HG03571 (cell line): ENCODE data around the gene GJA4.

Experiments used
- ATAC-seq: cut with Tn5 transposase; IDR thresholded peaks from one replicate; pipeline ENCODE4 v1.9.1; 2021; ENCODE audit not compliant: unreplicated experiment

The GJA4 gene

DNA sequence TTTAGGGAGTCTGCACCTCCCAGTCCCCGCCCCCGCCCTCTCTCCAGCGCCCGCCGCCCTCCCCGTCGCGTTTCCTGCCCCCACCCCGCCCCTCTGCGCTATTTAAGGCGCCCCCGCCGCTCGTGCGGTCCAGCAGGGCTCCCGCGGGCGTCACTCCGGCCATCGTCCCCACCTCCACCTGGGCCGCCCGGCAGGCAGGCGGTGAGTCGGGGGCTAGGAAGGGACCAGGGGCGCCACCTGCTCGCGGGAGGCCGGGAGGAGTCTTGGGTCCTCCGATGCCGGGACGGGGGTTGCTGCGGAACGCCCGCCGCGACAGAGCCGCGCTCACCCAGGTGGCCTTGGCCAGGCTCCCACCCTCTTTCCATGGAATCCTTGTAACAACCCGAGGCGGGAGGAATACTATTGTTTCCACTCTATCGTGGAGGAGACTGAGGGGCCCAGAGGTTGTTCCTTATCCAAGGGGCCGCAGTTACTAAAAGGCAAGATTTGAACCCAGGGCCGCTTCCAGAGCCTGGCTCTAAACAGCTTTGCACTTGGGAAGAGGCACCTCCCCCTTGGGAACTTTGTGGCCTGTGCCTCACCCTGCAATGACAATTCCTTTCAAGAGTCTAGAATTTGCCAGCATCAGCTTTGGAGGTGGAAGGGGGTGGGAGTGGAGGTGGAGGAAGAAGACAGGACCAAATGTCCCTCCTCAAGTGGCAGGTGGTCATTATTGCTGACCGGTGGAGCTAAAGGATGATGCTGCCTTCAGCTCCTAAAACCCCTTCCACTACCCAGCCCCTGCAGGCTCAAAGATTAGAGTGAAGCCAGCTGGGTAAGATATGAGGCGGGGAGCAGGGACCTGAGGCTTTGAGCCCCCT lies at the start of gene GJA4:
TSS of gene GJA4 (plus strand) at position 132 of the 860 bp plus-strand sequence. CDS start 1,215 bp downstream, outside the sequence.
- ATAC-seq = no peak

DNA sequence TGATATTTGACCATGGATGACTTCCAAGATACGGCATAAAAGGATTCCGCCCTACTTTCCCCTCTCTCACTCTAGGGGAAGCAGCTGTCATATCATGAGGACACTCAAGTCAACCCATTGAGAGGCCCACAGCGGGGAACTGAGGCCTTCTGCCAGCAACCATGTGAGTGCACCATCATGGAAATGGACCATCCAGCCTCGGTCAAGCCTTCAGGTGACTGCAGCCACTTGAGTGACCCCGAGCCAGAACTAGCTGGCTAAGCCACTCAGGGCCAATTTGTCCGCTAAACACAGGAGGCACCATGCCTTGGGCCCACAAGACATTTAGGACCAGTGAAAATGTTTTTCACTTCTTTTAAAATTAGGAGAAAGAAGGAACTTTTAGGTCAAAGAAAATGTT lies 49.0 kb upstream of the GJA4 start:
- no peak for ATAC-seq

DNA sequence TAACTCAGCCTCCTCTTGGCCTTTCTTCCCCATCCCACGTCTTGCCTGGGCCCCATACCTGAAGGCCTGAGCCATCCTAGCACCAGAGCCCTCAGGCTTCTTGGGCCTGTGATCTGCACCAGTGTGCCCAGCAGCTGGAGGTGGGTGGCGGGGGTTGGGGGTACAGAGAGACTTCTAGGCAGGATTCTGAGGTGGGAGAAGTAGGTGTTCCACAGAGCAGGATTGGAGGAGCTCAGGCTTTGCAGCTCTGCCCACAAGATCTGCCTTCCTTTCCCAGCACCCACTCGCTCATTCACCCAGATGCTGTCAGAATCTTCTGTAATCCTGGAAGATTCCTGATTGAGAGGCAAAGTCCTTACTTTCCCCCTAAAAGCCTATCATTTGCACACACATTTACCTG lies 47.9 kb upstream of the GJA4 start:
- no peak for ATAC-seq

DNA sequence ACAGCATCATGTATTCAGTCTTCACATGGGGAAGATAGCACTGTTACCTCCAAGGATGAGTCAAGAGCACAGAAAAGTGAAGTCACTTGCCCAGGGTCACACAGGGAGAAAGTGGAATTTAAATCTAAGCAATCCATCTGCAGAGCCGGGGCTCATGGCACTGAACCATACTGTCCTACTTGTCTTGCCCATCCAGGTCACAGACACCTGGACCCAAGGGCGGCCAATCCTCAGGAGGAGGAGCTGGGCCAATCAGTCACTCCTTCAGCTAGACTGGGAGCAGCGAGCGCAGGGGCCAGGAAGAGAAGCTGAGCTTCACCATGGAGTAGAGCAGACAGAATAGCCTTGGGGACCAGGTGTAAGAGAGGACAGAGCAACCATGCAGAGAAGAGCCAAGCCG lies 47.1 kb upstream of the GJA4 start:
- no peak for ATAC-seq

DNA sequence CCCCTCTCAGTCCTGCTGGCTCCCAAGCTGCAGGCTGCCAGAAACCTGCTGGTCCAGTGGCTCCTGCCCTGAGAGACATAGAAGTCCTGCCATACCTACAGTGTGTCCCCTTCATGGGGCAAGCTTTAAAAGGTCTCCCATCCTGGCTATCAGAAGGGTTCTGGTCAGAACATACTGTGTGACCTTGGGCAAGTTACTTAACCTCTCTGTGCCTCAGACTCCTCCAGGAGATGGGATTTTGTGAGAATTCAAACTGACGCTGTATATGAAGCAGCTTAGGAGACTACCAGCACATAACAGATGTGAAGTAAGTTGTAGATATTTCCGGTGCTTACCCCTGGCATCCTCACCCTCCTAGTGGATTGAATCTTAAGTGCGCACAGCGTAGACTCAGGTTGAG lies 46.7 kb upstream of the GJA4 start:
- ATAC-seq = no peak

DNA sequence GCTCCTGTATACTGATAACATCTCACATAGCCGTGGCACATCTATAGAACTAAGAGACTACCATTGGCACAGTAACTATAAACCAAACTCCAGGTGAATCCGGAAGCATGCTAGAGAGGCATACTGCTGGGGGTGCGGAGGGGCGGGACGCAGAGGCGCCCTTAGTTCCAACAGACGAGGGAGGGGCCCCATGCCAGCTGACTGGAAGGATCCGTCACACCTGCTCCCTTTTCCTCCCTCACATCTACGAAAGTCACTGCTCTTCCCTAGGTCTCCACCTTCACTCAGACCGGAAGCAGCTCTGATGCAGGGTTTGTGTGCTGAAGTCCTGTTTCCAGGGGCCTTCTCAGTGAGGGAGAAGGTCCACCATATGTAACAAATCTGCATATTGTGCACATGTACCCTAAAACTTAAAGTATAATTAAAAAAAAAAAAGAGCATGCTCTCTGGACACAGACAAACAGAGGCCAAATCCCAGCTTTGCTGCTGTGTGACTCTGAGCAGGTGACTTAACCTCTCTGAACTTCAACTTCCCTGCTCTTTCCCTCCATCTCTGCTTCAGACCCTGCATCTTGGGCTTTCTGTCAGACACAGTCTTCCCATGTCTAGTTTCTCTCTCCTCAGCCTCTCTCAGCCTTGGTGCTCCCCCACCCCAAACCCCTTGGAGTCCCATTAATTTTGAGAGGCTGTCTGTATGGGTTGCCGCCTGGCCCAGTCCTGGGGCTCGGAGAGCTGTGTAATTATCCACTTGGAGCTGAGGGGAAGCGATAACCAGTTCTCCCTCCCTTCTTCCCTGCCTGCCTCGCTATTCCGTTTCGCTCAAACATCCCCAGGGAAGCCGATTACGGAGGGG lies 45.8 kb upstream of the GJA4 start:
- ATAC-seq = no peak

DNA sequence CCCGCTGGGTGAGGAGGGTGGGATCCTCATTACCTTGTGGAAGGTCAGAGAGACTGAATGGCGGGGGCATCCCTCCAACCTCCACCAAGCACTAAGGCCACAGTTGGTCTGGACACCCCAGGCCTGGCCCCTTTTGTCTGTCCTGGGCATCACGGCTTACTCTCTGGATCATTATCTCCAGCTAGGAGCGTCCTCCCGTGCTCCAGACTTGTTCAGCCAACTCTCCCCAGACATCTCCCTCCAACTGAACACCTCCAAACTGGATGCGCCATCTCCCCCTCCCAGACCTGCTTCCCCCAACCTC lies 45.2 kb upstream of the GJA4 start:
- no peak for ATAC-seq

DNA sequence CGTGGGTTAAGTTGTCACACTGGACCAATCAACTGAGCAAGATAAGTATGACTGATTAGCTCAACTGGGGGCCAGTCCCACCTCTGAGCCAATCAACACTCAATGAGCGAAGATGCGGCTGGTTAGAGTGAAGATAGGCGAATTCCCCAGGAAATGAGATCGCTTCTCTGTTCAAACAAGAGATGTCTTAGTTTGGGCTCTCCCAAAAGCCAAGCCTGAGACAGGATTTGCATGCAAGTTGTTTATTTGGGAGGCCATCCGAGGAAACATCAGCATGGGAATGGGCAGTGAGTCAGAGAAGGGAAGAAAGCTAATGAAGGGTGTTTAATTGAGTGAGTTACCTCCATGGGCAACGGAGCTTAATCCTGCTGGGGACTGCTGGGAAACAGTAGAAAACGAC lies 42.8 kb upstream of the GJA4 start:
- no peak for ATAC-seq

DNA sequence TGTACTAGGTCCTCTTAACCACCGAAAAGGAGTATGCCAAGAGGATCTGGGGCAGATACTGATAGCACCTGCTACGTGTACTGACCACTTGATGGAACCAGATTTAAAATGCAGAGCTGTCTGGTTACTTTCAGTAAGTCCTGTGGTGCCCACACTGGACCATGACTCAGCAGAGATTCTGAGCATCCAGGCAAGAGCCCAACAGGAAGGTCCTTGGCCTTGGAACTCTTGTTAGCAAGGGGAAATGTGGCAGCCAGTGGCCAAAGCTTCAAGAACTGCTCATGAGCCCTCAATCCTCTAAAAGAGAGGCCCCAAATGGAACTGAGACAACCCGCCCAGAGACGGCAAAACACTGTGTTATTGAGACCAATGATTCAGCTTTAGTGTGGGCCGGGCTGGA lies 42.2 kb upstream of the GJA4 start:
- no peak for ATAC-seq

DNA sequence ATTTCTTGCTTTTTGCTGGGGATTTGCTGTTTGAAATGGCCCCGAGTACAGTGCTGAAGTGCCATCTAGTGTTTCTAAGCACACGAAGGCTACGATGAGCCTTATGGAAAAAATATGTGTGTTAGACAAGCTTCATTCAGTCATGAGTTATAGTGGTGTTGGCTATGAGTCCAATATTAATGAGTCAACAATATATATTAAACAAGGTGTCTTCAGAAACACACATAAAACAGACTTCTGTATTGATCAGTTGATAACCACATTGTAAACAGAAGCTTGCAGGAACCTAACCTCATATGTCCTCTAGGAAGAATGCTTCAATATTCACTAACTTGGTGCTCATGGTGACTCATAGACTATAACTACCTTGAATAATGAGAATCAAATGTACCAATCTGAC lies 39.6 kb upstream of the GJA4 start:
- no peak for ATAC-seq

DNA sequence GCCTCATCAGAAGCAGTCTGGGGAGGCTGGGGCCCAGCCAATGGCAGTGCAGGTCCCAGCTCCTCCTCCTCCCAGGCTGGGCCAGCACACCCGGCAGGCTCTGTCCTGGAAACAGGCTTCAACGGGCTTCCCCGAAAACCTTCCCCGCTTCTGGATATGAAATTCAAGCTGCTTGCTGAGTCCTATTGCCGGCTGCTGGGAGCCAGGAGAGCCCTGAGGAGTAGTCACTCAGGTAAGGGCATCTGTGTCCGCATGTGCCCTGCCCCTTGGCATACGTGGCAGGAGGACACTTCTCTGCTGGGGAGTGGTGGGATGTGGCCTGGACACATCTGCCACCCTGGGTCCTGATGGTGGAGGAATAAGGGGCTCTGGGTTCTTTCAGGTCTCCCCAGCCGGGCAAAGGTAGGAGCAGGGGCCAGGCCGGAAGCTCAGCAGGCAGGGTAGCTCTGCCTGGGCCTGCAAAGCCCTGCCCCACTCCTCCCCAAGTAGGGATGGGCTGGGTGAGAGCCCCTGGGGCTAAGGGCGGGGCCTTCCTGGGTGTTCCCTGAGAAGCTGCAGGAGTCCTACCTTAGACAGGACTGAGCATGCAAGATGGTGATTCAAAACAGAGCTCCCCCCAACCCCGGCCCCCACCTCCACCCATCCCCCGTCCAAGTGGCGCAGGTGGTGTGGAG lies 37.7 kb upstream of the GJA4 start, which contains the start of gene GJB5:
TSS of gene GJB5 (plus strand) at position 84 of the 674 bp plus-strand sequence. CDS start 2,284 bp downstream, outside the sequence.
- ATAC-seq = no peak

DNA sequence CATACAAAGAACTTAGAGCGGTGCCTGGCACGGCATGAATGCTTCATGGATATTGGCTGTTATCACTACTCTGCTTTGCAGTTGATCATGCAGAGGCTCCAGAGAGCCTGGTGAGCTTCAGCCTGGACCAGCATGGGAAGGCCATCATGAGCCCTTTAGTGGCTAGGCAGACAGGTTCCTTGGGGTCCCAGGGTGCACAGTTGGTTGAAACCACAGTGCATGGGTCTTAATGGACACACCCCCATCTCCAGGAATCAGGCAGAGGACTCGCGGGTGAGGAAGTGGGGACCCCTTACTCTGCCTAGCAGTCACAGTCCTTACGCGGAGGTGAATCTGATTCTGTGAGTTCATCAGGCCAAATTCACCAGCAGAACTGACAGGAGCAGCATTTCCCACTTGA lies 36.8 kb upstream of the GJA4 start:
- ATAC-seq = no peak

DNA sequence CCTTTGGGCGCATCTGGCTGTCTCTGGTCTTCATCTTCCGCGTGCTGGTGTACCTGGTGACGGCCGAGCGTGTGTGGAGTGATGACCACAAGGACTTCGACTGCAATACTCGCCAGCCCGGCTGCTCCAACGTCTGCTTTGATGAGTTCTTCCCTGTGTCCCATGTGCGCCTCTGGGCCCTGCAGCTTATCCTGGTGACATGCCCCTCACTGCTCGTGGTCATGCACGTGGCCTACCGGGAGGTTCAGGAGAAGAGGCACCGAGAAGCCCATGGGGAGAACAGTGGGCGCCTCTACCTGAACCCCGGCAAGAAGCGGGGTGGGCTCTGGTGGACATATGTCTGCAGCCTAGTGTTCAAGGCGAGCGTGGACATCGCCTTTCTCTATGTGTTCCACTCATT lies 35.4 kb upstream of the GJA4 start:
- ATAC-seq = no peak

DNA sequence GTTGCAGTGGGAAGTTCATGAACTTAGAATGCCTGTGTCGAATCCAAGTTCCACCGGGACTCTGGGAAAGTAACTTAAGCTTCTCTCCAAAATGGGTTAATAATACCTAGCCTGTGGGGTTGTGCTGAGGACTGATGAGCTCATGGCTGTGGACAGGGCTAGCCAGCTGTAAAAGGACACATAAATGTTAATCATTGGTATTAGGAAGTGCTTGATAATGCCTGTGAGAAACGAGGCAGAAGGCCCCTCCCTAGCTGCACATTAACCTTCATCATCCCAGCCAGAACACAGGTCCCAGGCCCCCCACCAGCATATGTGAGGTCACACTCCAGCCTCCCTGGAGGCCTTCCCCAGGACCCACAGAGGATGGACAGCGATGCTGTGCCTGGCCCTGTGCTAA lies 34.0 kb upstream of the GJA4 start:
- no peak for ATAC-seq

DNA sequence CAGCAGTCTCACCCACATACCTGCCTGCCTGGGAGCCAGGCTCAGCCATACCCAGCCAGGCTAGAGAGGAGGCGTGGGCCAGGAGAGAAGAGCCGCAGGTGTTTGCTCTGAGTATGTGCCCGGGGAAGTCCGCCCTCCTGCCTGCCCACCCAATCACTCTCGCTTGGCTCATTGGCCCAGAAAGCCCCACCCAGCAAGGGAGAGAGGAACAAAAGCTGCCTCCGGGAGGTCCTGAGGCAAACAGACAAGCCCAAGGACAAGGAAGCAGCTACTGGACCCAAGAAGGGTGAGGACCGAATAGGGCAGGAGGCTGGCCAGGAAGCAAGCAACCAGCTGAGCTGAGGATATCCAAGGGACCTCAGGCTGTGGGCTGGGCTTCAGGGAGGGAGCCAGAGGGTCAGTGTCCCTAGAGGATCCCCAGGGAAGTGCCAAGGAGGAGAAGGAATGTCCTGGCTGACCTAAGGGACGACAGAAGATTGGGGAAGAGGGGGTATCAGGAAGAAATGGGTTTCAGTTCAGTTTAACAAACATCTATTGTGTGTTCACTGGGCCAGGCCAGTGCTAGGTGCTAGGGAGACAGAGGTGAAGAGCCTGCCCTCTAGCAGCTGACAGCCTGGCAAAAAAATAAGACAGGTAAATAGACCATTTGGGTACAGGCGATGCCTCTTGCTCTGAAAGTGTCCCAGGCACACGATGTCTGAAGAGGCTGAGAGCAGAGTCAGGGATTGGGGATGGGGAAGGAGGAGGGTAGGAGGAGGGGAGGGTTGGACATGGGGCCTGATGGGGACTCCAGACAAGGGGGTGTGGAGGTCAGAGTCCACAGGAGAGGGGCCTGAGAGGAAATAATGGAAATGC lies 33.1 kb upstream of the GJA4 start, which contains the start of gene GJB4:
TSS of gene GJB4 (plus strand) at position 238 of the 855 bp plus-strand sequence. CDS start 1,515 bp downstream, outside the sequence.
- ATAC-seq = no peak

DNA sequence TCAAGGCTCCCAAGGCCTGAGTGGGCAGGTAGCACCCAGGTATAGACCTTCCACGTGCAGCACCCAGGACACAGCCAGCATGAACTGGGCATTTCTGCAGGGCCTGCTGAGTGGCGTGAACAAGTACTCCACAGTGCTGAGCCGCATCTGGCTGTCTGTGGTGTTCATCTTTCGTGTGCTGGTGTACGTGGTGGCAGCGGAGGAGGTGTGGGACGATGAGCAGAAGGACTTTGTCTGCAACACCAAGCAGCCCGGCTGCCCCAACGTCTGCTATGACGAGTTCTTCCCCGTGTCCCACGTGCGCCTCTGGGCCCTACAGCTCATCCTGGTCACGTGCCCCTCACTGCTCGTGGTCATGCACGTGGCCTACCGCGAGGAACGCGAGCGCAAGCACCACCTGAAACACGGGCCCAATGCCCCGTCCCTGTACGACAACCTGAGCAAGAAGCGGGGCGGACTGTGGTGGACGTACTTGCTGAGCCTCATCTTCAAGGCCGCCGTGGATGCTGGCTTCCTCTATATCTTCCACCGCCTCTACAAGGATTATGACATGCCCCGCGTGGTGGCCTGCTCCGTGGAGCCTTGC lies 31.5 kb upstream of the GJA4 start:
- no peak for ATAC-seq

DNA sequence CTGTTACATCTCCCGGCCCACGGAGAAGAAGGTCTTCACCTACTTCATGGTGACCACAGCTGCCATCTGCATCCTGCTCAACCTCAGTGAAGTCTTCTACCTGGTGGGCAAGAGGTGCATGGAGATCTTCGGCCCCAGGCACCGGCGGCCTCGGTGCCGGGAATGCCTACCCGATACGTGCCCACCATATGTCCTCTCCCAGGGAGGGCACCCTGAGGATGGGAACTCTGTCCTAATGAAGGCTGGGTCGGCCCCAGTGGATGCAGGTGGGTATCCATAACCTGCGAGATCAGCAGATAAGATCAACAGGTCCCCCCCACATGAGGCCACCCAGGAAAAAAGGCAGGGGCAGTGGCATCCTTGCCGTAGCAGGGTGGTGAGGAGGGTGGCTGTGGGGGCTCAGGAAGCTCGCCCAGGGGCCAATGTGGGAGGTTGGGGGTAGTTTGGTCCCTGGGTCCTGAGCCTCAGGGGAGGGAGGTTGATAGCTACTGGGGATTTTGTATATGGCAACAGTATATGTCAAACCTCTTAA lies 31.0 kb upstream of the GJA4 start:
- no peak for ATAC-seq

DNA sequence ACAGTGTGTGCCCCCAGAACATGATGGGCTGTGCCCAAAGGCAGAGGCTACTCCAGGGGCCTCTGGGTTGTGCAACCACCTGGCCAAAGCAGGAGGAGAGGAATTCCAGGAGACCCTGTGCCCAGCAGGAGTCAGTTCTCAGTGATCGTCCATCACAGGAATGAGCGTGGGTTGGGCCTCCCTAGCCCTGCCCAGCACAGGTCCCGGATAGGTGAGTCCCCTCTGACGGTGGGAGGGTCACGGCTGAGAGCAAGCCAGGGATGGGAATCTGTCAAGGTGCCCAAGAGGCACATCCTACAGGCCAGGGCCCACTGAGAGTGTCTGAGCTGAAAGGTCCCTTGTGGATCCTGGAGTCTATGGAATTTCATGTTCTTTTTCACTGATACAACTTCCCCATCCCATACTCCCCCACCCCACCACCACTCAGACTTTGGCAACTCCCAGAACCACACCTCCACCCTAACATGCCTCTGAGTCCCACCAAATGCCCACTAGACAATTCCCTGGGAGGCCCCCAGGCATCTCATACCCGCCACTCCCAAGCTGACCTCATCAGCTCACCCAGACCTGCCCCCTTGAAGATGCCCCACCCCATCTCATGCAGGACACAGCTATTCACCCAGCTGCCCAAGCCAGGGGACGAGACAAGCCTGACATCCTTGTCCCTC lies 30.2 kb upstream of the GJA4 start:
- ATAC-seq = no peak

DNA sequence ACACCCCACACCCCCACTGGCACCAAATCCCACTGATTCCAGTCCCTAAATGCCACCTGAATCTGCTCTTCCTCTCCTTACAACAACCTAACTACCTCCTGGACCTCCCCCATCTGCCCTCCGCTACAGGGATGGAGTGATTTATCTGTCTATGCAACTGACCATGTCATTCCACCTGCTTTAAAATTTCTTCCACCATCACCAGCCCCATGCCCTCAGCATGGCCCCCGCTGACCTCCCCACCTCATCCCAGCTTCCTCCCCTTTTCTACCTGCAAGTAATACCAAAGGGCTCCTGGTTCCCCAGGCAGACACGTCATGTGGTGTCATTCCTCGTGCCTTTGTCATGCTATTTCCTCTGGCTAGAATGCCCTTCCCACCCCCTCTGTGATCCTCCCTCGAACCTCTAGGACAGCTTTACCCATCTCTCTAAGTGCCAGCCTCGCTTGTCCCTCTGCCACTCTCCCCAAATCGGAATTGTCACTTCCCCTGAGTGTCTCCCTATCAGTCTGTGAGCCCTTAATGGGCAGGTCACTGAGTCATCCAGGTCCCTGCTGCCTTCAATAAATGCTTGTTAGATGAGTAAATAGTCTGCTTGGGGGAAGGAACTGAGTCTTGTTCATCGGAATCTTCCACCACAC lies 29.5 kb upstream of the GJA4 start:
- ATAC-seq = no peak
